A549 (cell line): Measurements from ENCODE around the gene WDR5B. TPM values are rescaled to one million over a fixed set of nuclear protein-coding genes. Genes with fewer than 3 reads are reported as not detected.
"Not testable (repeated sequence)": the region's sequence is repeated elsewhere in the genome, so short reads cannot be mapped to it uniquely, and the experiment has no call there.

Experiments used
- ATAC-seq, 2 experiments: fragments of 200-7000 bp in 1 of 2; fragments of >200 bp in 1 of 2; cut with Nextera tagmentation in 1 of 2; cut with Tn5 transposase in 1 of 2; 3 replicates each; pipeline versions ENCODE4 v1.8.0 to v1.9.1; 2018 to 2020; ENCODE audit warnings: mild to moderate bottlenecking in 1 of 2, moderate library complexity in 1 of 2
- CTCF ChIA-PET: fragments of 300-600 bp; sonication (Branson Sonifier 250); formaldehyde crosslinking; extraction: SDS; loops from one replicate; lab custom pipeline; 2021; ENCODE audit warnings: antibody characterized with exemption, inconsistent platforms; lab: Yijun Ruan, JAX
- POLR2A ChIA-PET: fragments of 350-600 bp; formaldehyde crosslinking; extraction: SDS; loops from one replicate; lab custom pipeline; 2021; ENCODE audit warnings: antibody characterized with exemption, inconsistent platforms; lab: Yijun Ruan, JAX
- DNase-seq, 2 experiments: peaks; one replicate each; pipeline versions ENCODE4 v3.0.0 to v3.0.0-alpha.2; 2011 to 2016; ENCODE audit warnings: low read depth in 1 of 2, low spot score in 1 of 2
- FAIRE-seq: peaks from 2 replicates; lab custom pipeline; 2011; peaks lifted over from hg19 to GRCh38; lab: Jason Lieb, UNC
- H3K27ac ChIP-seq, 2 experiments: fragments of >200 bp; sonication (Bioruptor Twin); formaldehyde crosslinking; 3 replicates each; pipeline ENCODE4 v1.5.1; 2016 to 2017
- H3K4me1 ChIP-seq: fragments of >200 bp; sonication (Bioruptor Twin); formaldehyde crosslinking; 3 replicates; pipeline ENCODE4 v1.6.1; 2016
- H3K4me2 ChIP-seq: fragments of >200 bp; sonication (Bioruptor Twin); formaldehyde crosslinking; 3 replicates; pipeline ENCODE4 v1.6.1; 2016
- H3K4me3 ChIP-seq: fragments of >200 bp; sonication (Bioruptor Twin); formaldehyde crosslinking; 3 replicates; pipeline ENCODE4 v1.5.1; 2016
- H3K9me3 ChIP-seq: fragments of >200 bp; sonication (Bioruptor Twin); formaldehyde crosslinking; 3 replicates; pipeline ENCODE4 v1.6.1; 2016
- BHLHE40 ChIP-seq: IDR thresholded peaks from 2 replicates; pipeline ENCODE4 v1.6.1; 2012; ENCODE audit warnings: low read depth, low read length, inconsistent platforms
- CBX2 ChIP-seq: fragments of 200-600 bp; sonication (generic); IDR thresholded peaks from 2 replicates; pipeline ENCODE4 v1.6.1; 2016; ENCODE audit warnings: low read depth, mild to moderate bottlenecking, borderline replicate concordance
- CBX8 ChIP-seq: fragments of 200-600 bp; sonication (generic); IDR thresholded peaks from 2 replicates; pipeline ENCODE4 v1.6.1; 2016
- CEBPB ChIP-seq, 2 experiments: fragments of >200 bp in 1 of 2; sonication (Bioruptor Twin) in 1 of 2; formaldehyde crosslinking in 1 of 2; IDR thresholded peaks; 2 replicates each; pipeline ENCODE4 v1.6.1; 2012 to 2016
- CHD2 ChIP-seq: fragments of 150-350 bp; IDR thresholded peaks from 2 replicates; pipeline ENCODE4 v1.6.1; 2014; ENCODE audit warnings: low read length; ENCODE audit not compliant: partially characterized antibody
- EP300 ChIP-seq, 2 experiments: fragments of >200 bp; sonication (Bioruptor Twin); formaldehyde crosslinking; IDR thresholded peaks; 2 replicates in 1 of 2; 3 replicates in 1 of 2; pipeline ENCODE4 v1.6.1; 2016 to 2017
- FOSB ChIP-seq: fragments of 250-450 bp; sonication (Bioruptor Pico); IDR thresholded peaks from 2 replicates; pipeline ENCODE4 v1.5.0; 2020; ENCODE audit warnings: mild to moderate bottlenecking, moderate library complexity
- FOSL2 ChIP-seq, 2 experiments: fragments of 450-650 bp in 1 of 2; fragments of >200 bp in 1 of 2; sonication (Bioruptor Twin) in 1 of 2; formaldehyde crosslinking; IDR thresholded peaks; 2 replicates each; pipeline versions ENCODE4 v1.5.0 to v1.6.1; 2016 to 2020; ENCODE audit warnings: mild to moderate bottlenecking in 1 of 2, moderate library complexity in 1 of 2
- FOXS1 ChIP-seq: fragments of 250-450 bp; sonication (Bioruptor Pico); IDR thresholded peaks from 2 replicates; pipeline ENCODE4 v1.5.0; 2020; ENCODE audit warnings: mild to moderate bottlenecking, moderate library complexity
- GATA3 ChIP-seq: IDR thresholded peaks from 2 replicates; pipeline ENCODE4 v1.6.1; 2012; ENCODE audit warnings: borderline replicate concordance
- HEYL ChIP-seq: fragments of 250-450 bp; sonication (Bioruptor Pico); IDR thresholded peaks from 2 replicates; pipeline ENCODE4 v1.8.0; 2021; ENCODE audit warnings: mild to moderate bottlenecking, moderate library complexity
- HOXA7 ChIP-seq: fragments of 250-450 bp; sonication (Bioruptor Pico); IDR thresholded peaks from 2 replicates; pipeline ENCODE4 v1.5.0; 2020; ENCODE audit warnings: mild to moderate bottlenecking, moderate library complexity
- JUN ChIP-seq, 2 experiments: fragments of >200 bp; sonication (Bioruptor Twin); formaldehyde crosslinking; IDR thresholded peaks; 2 replicates in 1 of 2; 3 replicates in 1 of 2; pipeline ENCODE4 v1.6.1; 2016 to 2017
- MAZ ChIP-seq: fragments of 150-350 bp; IDR thresholded peaks from 2 replicates; pipeline ENCODE4 v1.6.1; 2014; ENCODE audit warnings: antibody characterized with exemption, low read depth, low read length, borderline replicate concordance
- MYC ChIP-seq: IDR thresholded peaks from 2 replicates; pipeline ENCODE4 v1.6.1; 2012; ENCODE audit warnings: mild to moderate bottlenecking, inconsistent platforms, low read length, improper control_type of control experiment, borderline replicate concordance
- NFE2L2 ChIP-seq: fragments of 150-350 bp; conservative IDR thresholded peaks from 2 replicates; pipeline ENCODE4 v1.6.1; 2014; ENCODE audit warnings: low read length
- NPAS2 ChIP-seq: fragments of 250-450 bp; sonication (Bioruptor Pico); IDR thresholded peaks from 2 replicates; pipeline ENCODE4 v1.8.0; 2022; ENCODE audit warnings: mild to moderate bottlenecking, moderate library complexity, borderline replicate concordance
- POLR2A ChIP-seq: IDR thresholded peaks from 2 replicates; pipeline ENCODE4 v1.6.1; 2012; ENCODE audit warnings: mild to moderate bottlenecking, low read length
- SMC3 ChIP-seq: fragments of >200 bp; sonication (Bioruptor Twin); formaldehyde crosslinking; IDR thresholded peaks from 3 replicates; pipeline ENCODE4 v1.6.1; 2018; ENCODE audit warnings: inconsistent platforms
- SREBF2 ChIP-seq: fragments of 450-650 bp; IDR thresholded peaks from 2 replicates; pipeline ENCODE4 v1.6.1; 2014; ENCODE audit warnings: mild to moderate bottlenecking, moderate library complexity
- TFCP2L1 ChIP-seq: fragments of 250-450 bp; sonication (Bioruptor Pico); IDR thresholded peaks from 2 replicates; pipeline ENCODE4 v1.5.0; 2021; ENCODE audit warnings: mild to moderate bottlenecking
- TP53 ChIP-seq: fragments of 250-450 bp; sonication (Bioruptor Pico); IDR thresholded peaks from 2 replicates; pipeline ENCODE4 v1.5.0; 2021; ENCODE audit warnings: mild to moderate bottlenecking, moderate library complexity
- ZFP36 ChIP-seq: fragments of 450-650 bp; IDR thresholded peaks from 2 replicates; pipeline ENCODE4 v1.6.1; 2014; ENCODE audit warnings: borderline replicate concordance; ENCODE audit not compliant: partially characterized antibody
- ZNF302 ChIP-seq: fragments of 250-450 bp; sonication (Bioruptor Pico); IDR thresholded peaks from 2 replicates; pipeline ENCODE4 v1.9.0; 2021; ENCODE audit warnings: inconsistent platforms, mild to moderate bottlenecking, moderate library complexity
- ZSCAN20 ChIP-seq: fragments of 250-450 bp; sonication (Bioruptor Pico); IDR thresholded peaks from 2 replicates; pipeline ENCODE4 v1.8.0; 2022; ENCODE audit warnings: mild to moderate bottlenecking, moderate library complexity
- WGBS: methylation state at CpG from one replicate; pipeline ENCODE4 v1.1.6; 2017; ENCODE audit errors: missing lambda C conversion rate; 5-methylcytosine and 5-hydroxymethylcytosine counted together
- polyA plus RNA-seq, 4 experiments: library from polyadenylated mRNA; depleted of rRNA in 3 of 4; stranded (reverse); fragments of >200 nt; fragmentation: RNase III in 1 of 4; extraction: RNeasy Plus Mini Kit Qiagen cat#74134 plus additional on column Dnase treatment in 1 of 4; gene quantifications; 2 replicates in 3 of 4; 3 replicates in 1 of 4; pipeline ENCODE4 v1.2.3, GENCODE V29; 2011 to 2017
- TF ChIP-seq, protein P1 (sequence below): fragments of 200-600 bp; sonication (generic); IDR thresholded peaks from 2 replicates; pipeline ENCODE4 v1.6.1; 2016; ENCODE audit warnings: antibody characterized with exemption, mild to moderate bottlenecking, moderate library complexity
- TF ChIP-seq, protein P2 (sequence below): fragments of 150-350 bp; IDR thresholded peaks from 2 replicates; pipeline ENCODE4 v1.6.1; 2014; ENCODE audit warnings: low read depth, mild to moderate bottlenecking, low read length

WDR5B gene
- polyA plus RNA-seq, 2 of the 4 experiments (the other 2 are of a cell fraction): 5.9 to 10.2 TPM

DNA sequence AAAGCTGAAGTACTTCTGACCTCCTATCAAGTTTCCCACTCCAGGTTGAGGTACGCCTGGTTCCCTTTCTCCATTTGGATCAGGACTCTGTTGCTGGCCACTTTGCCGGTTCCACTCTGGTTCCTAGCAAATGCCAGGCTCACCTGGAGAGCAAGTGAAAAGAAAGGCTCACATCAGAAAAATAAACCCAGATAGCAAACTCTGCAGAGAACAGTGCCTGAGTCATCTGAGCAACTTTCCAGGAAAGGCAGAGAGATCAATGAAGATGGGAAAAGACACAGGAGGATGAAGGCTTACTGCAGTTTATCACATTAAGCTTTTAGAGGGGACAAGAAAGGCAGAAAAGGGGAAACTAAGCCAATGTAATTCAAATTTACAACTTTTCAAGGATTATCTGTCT is 41.8 kb upstream of the WDR5B start:
- TF ChIP-seq CBX8 (no peak), SREBF2 (no peak), CHD2 (no peak)
- CTCF ChIA-PET: interaction anchor here (0.8 to 6.4 kb wide), 14 partner anchors 11 to 571 kb away, joined by 3 to 52 read pairs (median 4); partner anchors contain the start of genes KPNA1 and PARP14
- H3K4me3 ChIP-seq: no peak overlapping the region
- H3K4me1 ChIP-seq: peaks cover 13% of the 10 kb centered on the region; the same call in 2 of the 3 replicates
- ATAC-seq (no peak), DNase-seq (no peak), FAIRE-seq (no peak)
- H3K9me3 ChIP-seq: no peaks in the 10 kb centered on the region
- H3K27ac ChIP-seq: no peak overlapping the region
- 96% methylated on average over 2 of the region's 2 CpGs for WGBS
- POLR2A ChIA-PET: interaction anchor here (1.0 kb wide), 1 partner anchor 41 kb away, joined by 3 read pairs; the partner anchor contains the start of gene WDR5B
- H3K4me2 ChIP-seq: no peak overlapping the region

DNA sequence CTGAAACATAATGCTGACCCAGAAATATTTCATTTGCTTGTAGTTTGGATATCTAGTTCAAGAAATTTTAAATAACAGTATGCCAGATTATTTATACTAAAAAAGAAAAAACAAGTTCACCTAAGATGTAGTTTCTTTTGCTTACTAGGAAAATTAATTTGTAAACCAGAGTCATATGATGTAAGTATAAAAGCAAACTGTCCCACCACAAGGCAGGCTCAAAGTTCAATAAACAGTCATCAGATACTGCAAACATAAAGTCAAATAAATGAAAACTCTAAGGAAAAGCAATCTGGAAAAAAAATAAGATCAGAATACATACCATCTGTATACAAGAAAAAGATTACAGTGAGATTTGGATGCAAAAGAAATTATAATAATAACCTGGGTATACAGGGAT is 40.2 kb upstream of the WDR5B start:
- Histone ChIP-seq H3K9me3 (no peaks in the 10 kb centered on the region), H3K4me1 (peaks cover 13% of the 10 kb centered on the region; the same call in 2 of the 3 replicates), H3K4me3 (no peak overlapping the region), H3K27ac (no peak overlapping the region), H3K4me2 (peak overlapping the region; percentile 43)
- no peak for ATAC-seq
- no peak for FAIRE-seq
- DNase-seq: no peak
- TF ChIP-seq FOSB (CRISPR knock-in tag) (no peak), FOXS1 (CRISPR knock-in tag) (no peak), GATA3 (no peak), MYC (no peak), TP53 (CRISPR knock-in tag) (no peak), NFE2L2 (no peak), ZFP36 (no peak), POLR2A (no peak), MAZ (no peak), HOXA7 (CRISPR knock-in tag) (no peak)
- TF ChIP-seq, protein P1, sequence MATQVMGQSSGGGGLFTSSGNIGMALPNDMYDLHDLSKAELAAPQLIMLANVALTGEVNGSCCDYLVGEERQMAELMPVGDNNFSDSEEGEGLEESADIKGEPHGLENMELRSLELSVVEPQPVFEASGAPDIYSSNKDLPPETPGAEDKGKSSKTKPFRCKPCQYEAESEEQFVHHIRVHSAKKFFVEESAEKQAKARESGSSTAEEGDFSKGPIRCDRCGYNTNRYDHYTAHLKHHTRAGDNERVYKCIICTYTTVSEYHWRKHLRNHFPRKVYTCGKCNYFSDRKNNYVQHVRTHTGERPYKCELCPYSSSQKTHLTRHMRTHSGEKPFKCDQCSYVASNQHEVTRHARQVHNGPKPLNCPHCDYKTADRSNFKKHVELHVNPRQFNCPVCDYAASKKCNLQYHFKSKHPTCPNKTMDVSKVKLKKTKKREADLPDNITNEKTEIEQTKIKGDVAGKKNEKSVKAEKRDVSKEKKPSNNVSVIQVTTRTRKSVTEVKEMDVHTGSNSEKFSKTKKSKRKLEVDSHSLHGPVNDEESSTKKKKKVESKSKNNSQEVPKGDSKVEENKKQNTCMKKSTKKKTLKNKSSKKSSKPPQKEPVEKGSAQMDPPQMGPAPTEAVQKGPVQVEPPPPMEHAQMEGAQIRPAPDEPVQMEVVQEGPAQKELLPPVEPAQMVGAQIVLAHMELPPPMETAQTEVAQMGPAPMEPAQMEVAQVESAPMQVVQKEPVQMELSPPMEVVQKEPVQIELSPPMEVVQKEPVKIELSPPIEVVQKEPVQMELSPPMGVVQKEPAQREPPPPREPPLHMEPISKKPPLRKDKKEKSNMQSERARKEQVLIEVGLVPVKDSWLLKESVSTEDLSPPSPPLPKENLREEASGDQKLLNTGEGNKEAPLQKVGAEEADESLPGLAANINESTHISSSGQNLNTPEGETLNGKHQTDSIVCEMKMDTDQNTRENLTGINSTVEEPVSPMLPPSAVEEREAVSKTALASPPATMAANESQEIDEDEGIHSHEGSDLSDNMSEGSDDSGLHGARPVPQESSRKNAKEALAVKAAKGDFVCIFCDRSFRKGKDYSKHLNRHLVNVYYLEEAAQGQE: no peak
- POLR2A ChIA-PET: no interaction called here
- CTCF ChIA-PET: interaction anchor here (6.4 kb wide), 1 partner anchor 224 kb away, joined by 52 read pairs; the partner anchor contains the start of gene PARP14

DNA sequence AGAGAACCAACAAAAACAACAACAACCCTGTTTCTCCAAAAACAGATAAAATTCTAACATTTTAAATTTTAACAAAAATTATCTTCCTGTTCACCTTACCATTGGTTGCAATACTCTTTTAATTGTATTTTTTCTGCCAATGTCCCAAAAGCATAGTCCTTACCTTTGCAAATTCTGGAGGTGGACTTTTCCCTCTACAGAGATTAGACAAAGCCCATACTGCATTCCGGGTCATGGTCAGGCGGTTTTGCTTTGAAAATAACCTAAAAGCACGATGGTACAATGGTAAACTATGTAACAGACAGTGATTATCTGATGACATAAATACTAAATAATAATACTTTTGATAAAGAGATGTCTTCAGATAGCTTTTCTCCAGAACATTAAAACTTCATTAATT is 35.5 kb upstream of the WDR5B start:
- H3K4me2 ChIP-seq: no peak overlapping the region
- no peaks in the 10 kb centered on the region for H3K9me3 ChIP-seq
- no peak overlapping the region for H3K27ac ChIP-seq
- FAIRE-seq (no peak), DNase-seq (no peak), ATAC-seq (no peak)
- no peak for TF ChIP-seq JUN (IDR thresholded peaks at IDR 0.05)
- no peak for TF ChIP-seq SMC3
- TF ChIP-seq ZSCAN20 (CRISPR knock-in tag): no peak
- TF ChIP-seq FOSL2 (IDR thresholded peaks at IDR 0.05): no peak
- no peak for TF ChIP-seq FOSL2 (CRISPR knock-in tag; IDR thresholded peaks at IDR 0.05)
- no peak for TF ChIP-seq MAZ
- no peak for TF ChIP-seq ZNF302 (CRISPR knock-in tag)
- no peak for TF ChIP-seq HEYL (CRISPR knock-in tag)
- TF ChIP-seq CBX8: no peak
- no peak for TF ChIP-seq NPAS2
- no peak for TF ChIP-seq ZFP36
- TF ChIP-seq NFE2L2: no peak
- no peak for TF ChIP-seq MYC
- TF ChIP-seq CBX2: no peak
- TF ChIP-seq, protein P2, sequence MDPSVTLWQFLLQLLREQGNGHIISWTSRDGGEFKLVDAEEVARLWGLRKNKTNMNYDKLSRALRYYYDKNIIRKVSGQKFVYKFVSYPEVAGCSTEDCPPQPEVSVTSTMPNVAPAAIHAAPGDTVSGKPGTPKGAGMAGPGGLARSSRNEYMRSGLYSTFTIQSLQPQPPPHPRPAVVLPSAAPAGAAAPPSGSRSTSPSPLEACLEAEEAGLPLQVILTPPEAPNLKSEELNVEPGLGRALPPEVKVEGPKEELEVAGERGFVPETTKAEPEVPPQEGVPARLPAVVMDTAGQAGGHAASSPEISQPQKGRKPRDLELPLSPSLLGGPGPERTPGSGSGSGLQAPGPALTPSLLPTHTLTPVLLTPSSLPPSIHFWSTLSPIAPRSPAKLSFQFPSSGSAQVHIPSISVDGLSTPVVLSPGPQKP: no peak
- TF ChIP-seq TFCP2L1 (CRISPR knock-in tag): no peak
- no peak for TF ChIP-seq EP300 (IDR thresholded peaks at IDR 0.05)
- TF ChIP-seq CEBPB (IDR thresholded peaks at IDR 0.05): no peak
- TF ChIP-seq BHLHE40: no peak
- peaks cover 10% of the 10 kb centered on the region; the same call in 2 of the 3 replicates for H3K4me1 ChIP-seq
- no peak overlapping the region for H3K4me3 ChIP-seq
- ChIA-PET POLR2A (no interaction called here), CTCF (interaction anchor here (0.7 kb wide), 3 partner anchors 9 to 344 kb away, joined by 3 to 4 read pairs (median 3); partner anchors contain the start of gene HSPBAP1)
- WGBS: 93% methylated on average over 3 of the region's 3 CpGs

DNA sequence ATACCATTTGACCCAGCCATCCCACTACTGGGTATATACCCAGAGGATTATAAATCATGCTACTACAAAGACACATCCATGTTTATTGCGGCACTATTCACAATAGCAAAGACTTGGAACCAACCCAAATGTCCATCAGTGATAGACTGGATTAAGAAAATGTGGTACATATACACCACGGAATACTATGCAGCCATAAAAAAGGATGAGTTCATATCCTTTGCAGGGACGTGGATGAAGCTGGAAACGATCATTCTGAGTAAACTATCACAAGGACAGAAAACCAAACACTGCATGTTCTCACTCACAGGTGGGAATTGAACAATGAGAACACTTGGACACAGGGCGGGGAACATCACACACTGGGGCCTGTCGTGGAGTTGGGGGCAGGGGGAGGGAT is 32.4 kb upstream of the WDR5B start:
- POLR2A ChIA-PET, DNase-seq, H3K4me2 ChIP-seq, H3K4me3 ChIP-seq, CTCF ChIA-PET, H3K27ac ChIP-seq, ATAC-seq, H3K9me3 ChIP-seq, FAIRE-seq, H3K4me1 ChIP-seq: not testable (repeated sequence)
- WGBS: 90% methylated on average over 6 of the region's 6 CpGs
